ENCODE results near the gene BUB1B.

GRCh38 chr15:40254452-40254851 lies 93.6 kb downstream of the BUB1B start:
- TF ChIP-seq REST (IDR thresholded peaks at IDR 0.05): no peak
- no peak for TF ChIP-seq CTCF (IDR thresholded peaks at IDR 0.05; ENCODE audit: low read depth, low read length, missing input control)
- TF ChIP-seq MAX (IDR thresholded peaks at IDR 0.05): no peak
- no peak for TF ChIP-seq EGR1 (IDR thresholded peaks at IDR 0.05; ENCODE audit: low read depth in 2 of 2)
- no peak for TF ChIP-seq SP1 (IDR thresholded peaks at IDR 0.05)
- TF ChIP-seq TAF1 (conservative IDR thresholded peaks at IDR 0.05): no peak
- TF ChIP-seq GABPA (IDR thresholded peaks at IDR 0.05 in 1 of 2, conservative IDR thresholded peaks at IDR 0.05 in 1 of 2): no peak
- no peak for TF ChIP-seq YY1 (IDR thresholded peaks at IDR 0.05)
- no peak for TF ChIP-seq FOXA1 (IDR thresholded peaks at IDR 0.05)
- no peak for TF ChIP-seq RAD21 (IDR thresholded peaks at IDR 0.05)
- TF ChIP-seq ATF3 (IDR thresholded peaks at IDR 0.05): no peak
- TF ChIP-seq RXRA (IDR thresholded peaks at IDR 0.05): no peak
- no peak for TF ChIP-seq JUND (IDR thresholded peaks at IDR 0.05)
